ENCODE measurements around the gene PTPRM. TPM values are rescaled to one million over a fixed set of nuclear protein-coding genes. Genes with fewer than 3 reads are reported as not detected.

PTPRM gene
- total RNA-seq, 1 experiment from 2014 or later: 37.3 TPM

DNA sequence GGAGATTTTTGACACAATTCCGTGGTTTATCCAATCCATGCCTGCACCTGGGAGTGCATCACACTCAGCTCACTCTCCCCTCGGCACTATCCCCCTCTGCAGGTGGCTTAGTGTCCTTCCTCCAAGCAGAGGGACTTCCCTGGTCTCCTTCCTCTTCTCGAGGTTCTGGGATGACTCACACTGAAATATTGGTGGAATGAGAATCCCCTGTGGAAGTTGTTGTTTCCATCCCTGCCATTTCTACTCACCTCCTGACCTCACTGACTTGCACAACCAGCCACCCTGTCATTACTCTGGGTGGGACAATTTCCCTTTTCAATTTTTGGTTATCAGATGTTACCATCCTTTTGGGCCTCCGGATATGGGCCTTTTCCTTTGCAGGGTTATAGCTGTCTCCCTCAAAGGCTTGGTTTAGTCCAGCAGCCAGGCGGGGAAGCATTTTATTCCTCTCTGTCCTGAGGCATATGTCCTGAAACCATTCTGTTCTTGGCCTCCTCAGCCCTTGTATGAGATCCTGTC, 59.9 kb downstream of the PTPRM start:
- peak; percentile 51 for DNase-seq (ENCODE audit: low spot score)

GRCh38 chr18:7629416-7629815, 62.3 kb downstream of the PTPRM start:
- DNase-seq (ENCODE audit: low spot score): no peak

DNA sequence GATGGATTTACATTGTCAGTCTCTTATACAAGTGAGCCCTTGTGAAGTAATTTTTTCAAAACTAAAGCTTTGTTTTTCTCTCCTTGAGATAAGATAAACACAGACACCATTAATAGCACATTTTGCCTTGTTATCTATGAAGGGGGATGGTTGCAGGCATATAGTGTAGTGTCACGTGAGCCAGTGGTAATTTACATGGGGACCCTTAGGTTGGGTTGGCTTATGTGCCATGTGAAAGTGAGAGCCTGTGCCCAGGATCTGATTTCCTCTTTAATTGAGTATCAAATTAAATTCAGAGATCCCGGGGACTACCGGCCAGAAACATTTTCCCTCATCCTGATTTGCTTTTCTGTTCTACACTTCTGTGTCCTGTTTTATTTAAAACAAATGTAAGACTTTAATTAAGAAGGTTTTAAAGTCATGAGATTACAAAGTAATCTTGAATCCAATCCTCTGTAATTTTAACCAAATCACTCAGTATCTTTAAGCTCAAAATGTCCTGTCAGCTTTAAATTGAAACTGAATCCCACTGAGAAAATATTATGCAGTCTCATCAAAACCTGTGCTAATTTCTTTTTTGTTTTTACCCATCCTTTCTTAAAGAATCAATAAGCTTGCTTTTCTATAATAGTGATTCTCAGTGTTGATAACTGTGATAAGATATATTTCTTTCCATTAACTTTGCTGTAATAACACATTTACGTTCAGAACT, 63.8 kb downstream of the PTPRM start:
- no peak for DNase-seq (ENCODE audit: low spot score)

- no peak for DNase-seq (ENCODE audit: low spot score)
These were observed 65.3 kb downstream of the PTPRM start for GRCh38 chr18:7632152-7633098.

DNA sequence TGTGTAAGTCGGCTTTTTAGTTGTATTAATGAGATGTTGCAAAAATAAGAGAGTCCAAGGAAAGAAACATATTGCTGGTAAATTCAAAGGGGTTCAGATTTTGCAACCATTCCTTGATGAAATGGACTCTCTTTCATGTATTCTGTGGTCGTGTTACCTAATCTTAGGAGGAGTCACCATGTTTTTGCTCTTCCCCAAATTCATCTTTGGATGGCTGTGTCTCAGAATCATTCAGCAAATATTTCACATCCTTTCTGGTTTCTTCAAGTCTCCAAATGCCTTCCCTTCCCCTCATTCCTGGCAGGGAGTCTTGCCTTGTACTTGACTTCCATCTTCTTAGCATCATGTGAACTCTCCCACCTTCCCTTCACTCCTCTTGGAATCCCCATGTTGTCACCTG, 66.1 kb downstream of the PTPRM start:
- no peak for DNase-seq (ENCODE audit: low spot score)

DNA sequence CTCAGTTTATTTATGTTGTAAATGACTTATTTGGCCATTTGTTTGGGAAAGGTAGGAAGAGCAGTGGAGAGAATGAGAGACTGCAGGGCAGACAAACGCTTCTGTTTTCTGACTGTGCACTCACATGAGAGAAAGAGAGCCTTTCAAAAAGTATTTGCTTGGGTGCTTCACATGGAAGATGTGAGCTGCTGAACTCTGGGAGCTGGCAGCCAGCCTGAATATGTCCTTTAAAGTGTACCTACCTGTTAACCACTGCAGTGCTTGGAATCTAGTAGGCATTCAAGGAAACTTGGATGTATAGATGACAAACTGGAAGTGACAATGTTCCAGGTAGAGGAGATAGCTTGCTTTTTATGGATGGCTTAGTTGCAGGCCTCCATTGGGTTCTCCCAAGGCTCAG, 68.8 kb downstream of the PTPRM start:
- DNase-seq (ENCODE audit: low spot score): no peak

GRCh38 chr18:7637269-7637668, 70.2 kb downstream of the PTPRM start:
- DNase-seq (ENCODE audit: low spot score): no peak

DNA sequence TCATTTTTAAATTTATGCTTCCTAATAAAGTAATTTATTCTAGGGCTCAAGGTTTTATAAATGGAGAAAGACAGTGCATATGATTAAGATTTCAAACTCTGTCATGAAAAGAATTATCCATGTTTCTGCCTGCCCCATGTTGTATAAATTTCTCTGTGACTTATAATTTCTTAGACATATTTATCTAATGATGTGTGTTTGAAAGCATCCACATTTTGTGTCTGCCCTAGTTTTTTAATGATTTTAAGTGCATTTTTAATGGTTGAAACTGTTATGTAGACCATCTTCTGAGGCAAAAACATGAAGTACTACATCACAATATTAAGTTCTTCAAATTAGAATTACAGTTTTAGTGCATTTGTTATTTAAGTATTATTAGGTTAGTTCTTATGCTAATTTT, 71.2 kb downstream of the PTPRM start:
- no peak for DNase-seq (ENCODE audit: low spot score)

DNA sequence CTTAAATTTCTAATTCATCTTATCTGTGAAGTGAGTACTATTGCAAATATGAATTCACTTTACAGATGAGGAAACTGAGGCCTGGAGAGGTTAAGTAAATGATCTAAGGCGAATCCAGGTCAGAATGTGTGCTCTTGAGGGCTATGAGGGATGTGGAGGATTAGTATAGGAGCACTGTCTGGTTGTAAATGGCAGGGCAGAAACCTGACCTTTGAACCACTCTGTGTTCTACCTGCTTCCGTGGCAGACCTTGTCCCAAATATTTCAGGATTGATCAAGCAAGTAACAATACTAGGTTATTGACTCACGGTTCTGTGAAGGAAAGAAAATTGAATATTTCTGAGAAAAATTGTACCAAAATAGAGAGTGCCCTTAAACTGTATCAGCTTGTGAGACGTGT, 74.7 kb downstream of the PTPRM start:
- no peak for DNase-seq (ENCODE audit: low spot score)

GRCh38 chr18:7642331-7642890, 75.3 kb downstream of the PTPRM start:
- peak; percentile 29 for DNase-seq (ENCODE audit: low spot score)

DNA sequence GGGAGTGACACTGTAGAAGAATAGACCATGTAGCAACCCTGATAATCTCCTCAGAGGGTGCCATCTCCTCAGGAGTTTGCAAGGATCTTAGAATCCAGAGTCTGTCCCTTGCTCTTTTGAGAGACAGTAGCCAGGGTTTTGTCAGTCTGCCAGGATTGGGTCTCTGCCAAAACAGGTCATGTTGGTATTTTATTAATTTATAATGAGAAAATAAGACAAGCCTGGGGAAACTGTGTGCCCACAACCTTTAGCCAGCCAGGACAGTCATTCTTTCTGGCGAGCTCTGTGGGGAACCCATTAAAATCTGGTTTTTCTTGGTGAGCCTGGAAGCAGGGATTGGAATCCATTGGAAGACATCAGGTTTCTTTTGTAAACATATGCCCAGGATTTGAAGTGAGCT, 78.6 kb downstream of the PTPRM start:
- DNase-seq (ENCODE audit: low spot score): no peak

GRCh38 chr18:7646174-7646886, 79.2 kb downstream of the PTPRM start:
- DNase-seq (ENCODE audit: low spot score): no peak

GRCh38 chr18:7647500-7647899, 80.4 kb downstream of the PTPRM start:
- DNase-seq (ENCODE audit: low spot score): no peak

- no peak for DNase-seq (ENCODE audit: low spot score)
These were observed 89.9 kb downstream of the PTPRM start for GRCh38 chr18:7657050-7657449.

DNA sequence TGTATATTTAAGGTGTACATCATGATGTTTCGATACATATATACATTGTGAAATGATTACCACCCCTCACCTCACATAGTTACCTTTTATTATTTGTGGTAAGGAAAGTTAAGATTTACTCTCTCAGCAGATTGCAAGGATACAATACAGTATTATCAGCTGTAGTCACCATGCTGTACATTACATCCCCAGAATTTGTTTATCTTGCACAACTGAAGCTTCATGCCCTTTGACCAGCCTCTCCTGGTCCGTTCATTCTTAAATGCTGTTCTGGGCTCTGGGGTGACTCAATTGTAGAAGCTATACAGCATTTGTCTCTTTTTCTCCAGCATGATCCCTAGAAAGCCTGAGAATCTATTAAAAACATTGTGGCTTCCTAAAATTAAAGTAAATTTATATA, 90.8 kb downstream of the PTPRM start:
- DNase-seq (ENCODE audit: low spot score): no peak

GRCh38 chr18:7658701-7659100, 91.6 kb downstream of the PTPRM start:
- DNase-seq (ENCODE audit: low spot score): no peak

DNA sequence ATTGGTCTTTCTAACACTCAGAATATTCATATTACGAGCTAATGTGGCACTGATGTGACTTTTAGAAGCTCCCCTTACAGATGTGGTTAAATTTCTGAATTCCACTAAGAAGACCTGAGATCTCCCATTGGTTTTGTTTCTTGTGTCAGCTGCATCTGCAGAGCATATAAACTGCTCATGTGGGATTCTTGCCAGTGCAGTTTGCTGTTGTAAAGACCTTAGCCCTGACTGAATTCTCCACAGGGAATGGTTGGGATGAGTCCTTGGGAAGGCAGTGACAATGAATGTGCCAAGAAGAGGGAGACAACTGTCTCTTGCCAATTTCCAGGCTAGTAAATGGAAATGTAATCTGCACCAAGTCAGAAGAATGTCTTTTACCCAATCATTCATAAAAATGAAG, 94.1 kb downstream of the PTPRM start:
- no peak for DNase-seq (ENCODE audit: low spot score)

- DNase-seq (ENCODE audit: low spot score): no peak
These were observed 95.8 kb downstream of the PTPRM start for GRCh38 chr18:7662866-7663265.

DNA sequence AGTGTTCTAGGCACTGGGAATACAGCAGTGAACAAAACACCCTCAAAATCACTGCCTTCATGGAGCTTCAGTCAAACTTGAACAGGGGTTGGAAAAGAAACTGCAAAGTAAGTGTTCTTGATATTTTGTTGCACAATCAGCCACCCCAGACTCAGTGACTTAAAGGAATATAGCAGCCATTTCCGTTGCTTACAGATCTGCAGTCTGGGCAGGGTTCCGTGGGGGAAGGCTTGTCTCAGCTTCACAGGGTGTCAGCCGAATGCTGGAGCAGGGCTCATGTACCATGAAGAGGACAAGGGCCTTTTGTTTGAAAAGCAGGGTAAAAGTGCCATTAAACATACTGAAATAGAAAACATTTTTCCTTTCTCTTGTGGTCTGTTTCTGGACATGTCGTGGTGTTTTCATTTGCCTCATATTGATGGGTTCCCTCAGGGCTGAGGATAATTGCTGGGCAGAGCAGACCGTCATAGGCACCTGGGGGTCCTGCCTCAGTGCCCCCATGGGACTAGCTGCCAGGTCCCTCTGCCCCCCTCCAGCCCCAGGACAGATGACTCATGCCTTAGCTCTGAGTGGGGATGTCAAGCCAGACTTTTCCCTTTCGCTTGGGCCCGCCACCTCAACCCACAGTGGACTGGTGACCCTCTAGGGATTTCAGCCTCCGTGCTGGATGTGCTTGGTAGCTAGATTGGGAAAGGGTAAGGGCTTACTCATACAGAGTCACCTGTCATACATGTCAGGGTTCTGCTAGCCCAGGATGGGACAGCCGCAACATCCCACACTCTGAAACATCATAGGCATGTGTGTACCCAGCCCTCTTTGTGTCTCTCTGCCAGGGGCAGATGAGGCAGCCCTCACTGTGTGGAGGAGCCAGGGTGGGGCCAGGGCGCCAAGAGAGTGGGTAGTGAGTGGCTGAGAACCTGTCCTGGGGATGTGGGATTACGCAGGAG, 96.5 kb downstream of the PTPRM start:
- no peak for DNase-seq (ENCODE audit: low spot score)

- DNase-seq (ENCODE audit: low spot score): no peak
These were observed 99.2 kb downstream of the PTPRM start for GRCh38 chr18:7666195-7666776.

All from H4 (cell line).